Activated B cell treated with CpG ODN at 0.5 μM for 24 hours (primary cell): ENCODE data around the gene NEURL4. TPM values are rescaled to one million over a fixed set of nuclear protein-coding genes. Genes with fewer than 3 reads are reported as not detected.
A peak's percentile ranks its signal among the peaks of the same experiment; 100 is the strongest.
"Not testable (repeated sequence)": the region's sequence is repeated elsewhere in the genome, so short reads cannot be mapped to it uniquely, and the experiment has no call there.

Experiments used
- ATAC-seq: fragments of 200-7000 bp; cut with Tn5 transposase; one replicate; pipeline ENCODE4 v1.10.0; 2021; ENCODE audit warnings: low read depth, mild to moderate bottlenecking, moderate library complexity
- CTCF ChIA-PET: fragments of 350-600 bp; sonication (Branson Sonifier 250); formaldehyde crosslinking; loops from one replicate; lab custom pipeline; 2021; ENCODE audit warnings: antibody characterized with exemption; lab: Charles Lee
- POLR2A ChIA-PET: fragments of 350-600 bp; sonication (Branson Sonifier 250); formaldehyde crosslinking; loops from one replicate; lab custom pipeline; 2021; ENCODE audit warnings: antibody characterized with exemption; lab: Charles Lee
- DNase-seq: peaks from one replicate; pipeline ENCODE4 v3.0.0; 2022
- H3K27ac Mint-ChIP-seq: one replicate; pipeline ENCODE4 v1.8.0; 2020; ENCODE audit warnings: mixed read lengths
- H3K27me3 Mint-ChIP-seq: one replicate; pipeline ENCODE4 v1.8.0; 2021; ENCODE audit warnings: mixed read lengths
- H3K36me3 Mint-ChIP-seq: one replicate; pipeline ENCODE4 v1.8.0; 2021; ENCODE audit warnings: low read depth, mixed read lengths
- H3K4me1 Mint-ChIP-seq: one replicate; pipeline ENCODE4 v1.8.0; 2021; ENCODE audit warnings: mixed read lengths
- H3K4me3 Mint-ChIP-seq: one replicate; pipeline ENCODE4 v1.8.0; 2020; ENCODE audit warnings: mild to moderate bottlenecking, mixed read lengths
- H3K9me3 Mint-ChIP-seq: one replicate; pipeline ENCODE4 v1.8.0; 2020; ENCODE audit warnings: mixed read lengths
- CTCF ChIP-seq: fragments of 200-600 bp; IDR thresholded peaks from one replicate; pipeline ENCODE4 v1.8.0; 2022; ENCODE audit warnings: antibody characterized with exemption, mild to moderate bottlenecking
- intact Hi-C: fragments of 100-400 bp; cut with micrococcal nuclease; formaldehyde crosslinking; loops from one replicate; pipeline ENCODE4 v1.15.1; 2024
- total RNA-seq: library from RNA; stranded (reverse); gene quantifications from 2 replicates; pipeline ENCODE4 v1.2.3, GENCODE V29; 2022

The NEURL4 gene
- 52.8 and 60.1 TPM in 2 replicates for total RNA-seq

GRCh38 chr17:7328840-7329373, at the start of gene NEURL4:
NEURL4 (minus strand) TSS chr17:7329335; CDS start chr17:7329312, 23 bp downstream.
- intact Hi-C loops, result loop anchor here (1.0 to 2.0 kb wide), 11 partner anchors 8 to 359 kb away; partner anchors contain the start of genes EIF5A, ELP5, GPS2 and PHF23
- H3K4me1 Mint-ChIP-seq, result peaks cover 45% of the 10 kb centered on the region
- ATAC-seq (peak; percentile 9), DNase-seq (no peak)
- no peaks in the 10 kb centered on the region for H3K9me3 Mint-ChIP-seq
- ChIA-PET POLR2A (interaction anchor here (0.6 to 3.8 kb wide), 28 partner anchors 9 to 844 kb away, joined by 3 to 62 read pairs (median 6); partner anchors contain the start of genes DVL2, GABARAP, GPS2 and MPDU1), CTCF (interaction anchor here (1.1 to 3.1 kb wide), 6 partner anchors 11 to 260 kb away, joined by 3 to 19 read pairs (median 4); partner anchors contain the start of genes GPS2 and SOX15)
- peak within 1 kb of the TSS; percentile 95 for H3K4me3 Mint-ChIP-seq
- TF ChIP-seq CTCF, result no peak
- no peaks in the 10 kb centered on the region for H3K27me3 Mint-ChIP-seq
- peaks cover 39% of the 10 kb centered on the region for H3K36me3 Mint-ChIP-seq
- H3K27ac Mint-ChIP-seq, result peak within 1 kb of the TSS; percentile 96

GRCh38 chr17:7374353-7374752, 45.2 kb upstream of the NEURL4 start:
- Mint-ChIP-seq H3K4me1 (no peaks in the 10 kb centered on the region), H3K27me3 (peaks cover 7% of the 10 kb centered on the region), H3K4me3 (no peak overlapping the region), H3K36me3 (no peaks in the 10 kb centered on the region), H3K27ac (no peak overlapping the region), H3K9me3 (peaks cover 4% of the 10 kb centered on the region)
- ChIA-PET CTCF (interaction anchor here (2.2 kb wide), 1 partner anchor 19 kb away, joined by 6 read pairs; the partner anchor contains the start of gene TMEM95), POLR2A (no interaction called here)
- TF ChIP-seq CTCF, result no peak
- DNase-seq (no peak), ATAC-seq (no peak)
- intact Hi-C loops, result no loop called here

GRCh38 chr17:7370853-7371252, 41.7 kb upstream of the NEURL4 start:
- no peak overlapping the region for H3K4me3 Mint-ChIP-seq
- H3K9me3 Mint-ChIP-seq, result no peaks in the 10 kb centered on the region
- ChIA-PET CTCF (no interaction called here), POLR2A (no interaction called here)
- ATAC-seq (no peak), DNase-seq (no peak)
- H3K36me3 Mint-ChIP-seq, result no peaks in the 10 kb centered on the region
- H3K27ac Mint-ChIP-seq, result no peak overlapping the region
- TF ChIP-seq CTCF, result no peak
- intact Hi-C loops, result no loop called here
- H3K4me1 Mint-ChIP-seq, result no peaks in the 10 kb centered on the region
- H3K27me3 Mint-ChIP-seq, result no peaks in the 10 kb centered on the region

GRCh38 chr17:7369825-7370224, 40.7 kb upstream of the NEURL4 start:
- DNase-seq (no peak), ATAC-seq (no peak)
- POLR2A ChIA-PET, result no interaction called here
- H3K27ac Mint-ChIP-seq, result no peak overlapping the region
- CTCF ChIA-PET, result no interaction called here
- H3K4me1 Mint-ChIP-seq, result no peaks in the 10 kb centered on the region
- TF ChIP-seq CTCF, result no peak
- H3K4me3 Mint-ChIP-seq, result no peak overlapping the region
- intact Hi-C loops, result no loop called here
- no peaks in the 10 kb centered on the region for H3K9me3 Mint-ChIP-seq
- no peaks in the 10 kb centered on the region for H3K36me3 Mint-ChIP-seq
- no peaks in the 10 kb centered on the region for H3K27me3 Mint-ChIP-seq

GRCh38 chr17:7368599-7368994, 39.5 kb upstream of the NEURL4 start:
- H3K4me1 Mint-ChIP-seq, CTCF ChIA-PET: not testable (repeated sequence)

More at GRCh38 chr17:7368599-7368994, 39.5 kb upstream of the NEURL4 start:
- H3K36me3 Mint-ChIP-seq, POLR2A ChIA-PET, H3K9me3 Mint-ChIP-seq, ATAC-seq, DNase-seq, H3K27me3 Mint-ChIP-seq, H3K4me3 Mint-ChIP-seq, H3K27ac Mint-ChIP-seq, intact Hi-C loops: not testable (repeated sequence)
